Heart left ventricle (tissue), 16 donors: Measurements from ENCODE around the gene RAB11FIP4. TPM values are rescaled to one million over a fixed set of nuclear protein-coding genes. Genes with fewer than 3 reads are reported as not detected.

ENCODE experiments used
- ATAC-seq, 4 donors: fragments of 200-7000 bp; cut with Tn5 transposase; one replicate each; pipeline ENCODE4 v1.9.1; 2020 to 2022; ENCODE audit warnings: moderate library complexity in 4 of 4, mild to moderate bottlenecking in 3 of 4, moderate number of reproducible peaks in 1 of 4
- DNase-seq, 5 donors: peaks; one replicate each; pipeline ENCODE4 v3.0.0-alpha.2; 2020
- H3K27ac ChIP-seq, 12 donors: fragments of 200-600 bp; sonication (generic) in 4 of 12; one replicate each; pipeline versions ENCODE4 v1.5.0 to v1.8.0; 2016 to 2022; ENCODE audit warnings: mild to moderate bottlenecking in 2 of 12
- H3K27me3 ChIP-seq, 9 donors: fragments of 200-600 bp; sonication (generic) in 2 of 9; one replicate each; pipeline versions ENCODE4 v1.5.1 to v1.8.0; 2016 to 2022; ENCODE audit warnings: mild to moderate bottlenecking in 3 of 9
- H3K36me3 ChIP-seq, 9 donors: fragments of 200-600 bp; sonication (generic) in 2 of 9; one replicate each; pipeline versions ENCODE4 v1.5.0 to v1.8.0; 2018 to 2022; ENCODE audit warnings: mild to moderate bottlenecking in 2 of 9
- H3K4me1 ChIP-seq, 12 donors: fragments of 200-600 bp; sonication (generic) in 4 of 12; one replicate each; pipeline versions ENCODE4 v1.5.0 to v1.8.0; 2016 to 2022; ENCODE audit warnings: mild to moderate bottlenecking in 3 of 12
- H3K4me3 ChIP-seq, 12 donors: fragments of 200-600 bp; sonication (generic) in 4 of 12; one replicate each; pipeline versions ENCODE4 v1.5.0 to v1.8.0; 2017 to 2022; ENCODE audit warnings: mild to moderate bottlenecking in 9 of 12, moderate library complexity in 4 of 12
- H3K9me3 ChIP-seq, 12 donors: fragments of 200-600 bp; sonication (generic) in 4 of 12; one replicate each; pipeline versions ENCODE4 v1.5.0 to v1.8.0; 2016 to 2022; ENCODE audit warnings: mild to moderate bottlenecking in 1 of 12
- POLR2A ChIP-seq, 2 donors: fragments of 450-650 bp; IDR thresholded peaks; one replicate each; pipeline ENCODE4 v1.6.1; 2017; ENCODE audit warnings: antibody characterized with exemption in 2 of 2, mild to moderate bottlenecking in 2 of 2, moderate library complexity in 2 of 2
- WGBS, 4 donors: extraction: QIAGEN DNeasy Blood & Tissue Kit in 2 of 4; methylation state at CpG; one replicate each; pipeline versions ENCODE4 v1.1.5 to v1.1.7; 2013 to 2018; 5-methylcytosine and 5-hydroxymethylcytosine counted together
- intact Hi-C, 10 donors: fragments of 100-400 bp; cut with DNase I; formaldehyde crosslinking; loops; one replicate each; pipeline versions ENCODE4 v1.11.1 to v1.14.2; 2022
- polyA plus RNA-seq, 2 donors: library from polyadenylated mRNA; stranded (reverse); fragments of 200-250 nt; gene quantifications; one replicate each; pipeline ENCODE4 v1.2.3, GENCODE V29; 2013
- total RNA-seq, 9 donors: library from RNA; depleted of rRNA in 2 of 9; stranded (reverse); fragments of >200 nt in 2 of 9; fragmentation: NEBNext Ultra II Directional in 3 of 9; extraction: Animal tissue kit (Norgen Biotek cat#: 25700) in 3 of 9; gene quantifications; one replicate each; pipeline versions ENCODE4 v1.1.0 to v1.2.4, GENCODE V29; 2016 to 2023
- TF ChIP-seq, protein P1 (sequence below), 12 donors: fragments of 200-600 bp; sonication (generic) in 4 of 12; IDR thresholded peaks; one replicate each; pipeline versions ENCODE4 v1.5.0 to v1.8.0; 2018 to 2022; ENCODE audit warnings: antibody characterized with exemption in 12 of 12, mild to moderate bottlenecking in 5 of 12
- donor health status: ischemic (EF 13 %, LVEDD 7.1; RV severe dilation, severe dysfunction).
- donor health status: healthy with polysubstance abuse.
- donor health status: DM: no; HTN: yes; CAD: no.
- donor health status: DM: no; HTN: no; CAD: no.
- donor health status: ischemic (EF 25% LVEDD 6.9; RV normal size, moderate dysfunction).
- donor health status: ischemic (EF 25% LVEDD 5.7; RV mildly dilated, moderate dysfunction).
- donor health status: healthy.
- donor health status: DM: yes; HTN: yes; CAD: no.
- donor health status: ischemic (EF 35%, LVEDD 5.7; RV mildly dilated, moderate dysfunction).
- donor health status: nonischemic (EF 11% LVEDD 7.7; RV severe dilation, severe dysfunction).
- donor health status: DM: yes; HTN: yes; CAD: no.
- donor health status: PGD.
- donor health status: ischemic (EF 29% LVEDD 5.4; RV normal size, mild dysfunction).
- donor health status: nonischemic (EF 23%, LVEDD 6.1; RV moderate dilation, normal function).

RAB11FIP4 gene
- total and polyA plus RNA-seq, 11 donors, result 1.5 to 13.7 (median 8.3) TPM

DNA sequence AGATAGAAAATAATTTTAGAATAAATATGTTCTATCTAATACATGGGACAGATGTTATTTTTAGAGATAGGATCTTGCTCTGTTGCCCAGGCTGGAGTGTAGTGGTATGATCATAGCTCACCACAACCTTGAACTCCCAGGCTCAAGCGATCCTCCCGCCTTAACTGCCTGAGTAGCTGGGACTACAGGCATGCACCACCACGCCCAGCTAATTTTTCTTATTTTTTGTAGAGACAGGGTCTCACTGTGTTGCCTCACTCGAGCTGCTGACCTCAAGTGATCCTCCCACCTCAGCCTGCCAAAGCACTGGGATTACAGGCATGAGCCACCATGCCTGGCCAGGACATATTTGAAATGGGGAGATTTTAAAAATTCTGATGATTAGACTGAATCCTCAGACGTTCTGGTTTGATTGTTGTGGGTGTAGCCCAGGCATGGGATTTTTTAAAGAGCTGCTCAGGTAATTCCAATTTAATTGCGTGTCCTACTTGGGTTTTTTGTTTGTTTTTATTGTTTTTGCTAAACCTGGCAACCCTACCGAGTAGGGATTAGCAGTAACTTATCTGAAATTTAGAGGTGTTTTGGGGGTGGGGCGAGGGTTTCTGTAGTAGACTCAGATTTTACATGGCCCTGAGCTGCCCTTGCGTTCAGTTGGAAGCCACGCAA is 142.9 kb downstream of the RAB11FIP4 start:
- DNase-seq (no peak), ATAC-seq (no peak)
- intact Hi-C loops, result loop anchor here in 1 of 10 donors (10.0 kb wide), 1 partner anchor 310 kb away; no protein-coding TSS in a partner anchor
- Histone ChIP-seq H3K27me3 (no peaks in the 10 kb centered on the region), H3K4me3 (no peak overlapping the region), H3K27ac (no peak overlapping the region), H3K36me3 (peaks cover 0 to 12% (median 0%) of the 10 kb centered on the region in 9 donors), H3K4me1 (peaks cover 0 to 8% (median 3%) of the 10 kb centered on the region in 12 donors), H3K9me3 (no peaks in the 10 kb centered on the region)
- TF ChIP-seq, protein P1, sequence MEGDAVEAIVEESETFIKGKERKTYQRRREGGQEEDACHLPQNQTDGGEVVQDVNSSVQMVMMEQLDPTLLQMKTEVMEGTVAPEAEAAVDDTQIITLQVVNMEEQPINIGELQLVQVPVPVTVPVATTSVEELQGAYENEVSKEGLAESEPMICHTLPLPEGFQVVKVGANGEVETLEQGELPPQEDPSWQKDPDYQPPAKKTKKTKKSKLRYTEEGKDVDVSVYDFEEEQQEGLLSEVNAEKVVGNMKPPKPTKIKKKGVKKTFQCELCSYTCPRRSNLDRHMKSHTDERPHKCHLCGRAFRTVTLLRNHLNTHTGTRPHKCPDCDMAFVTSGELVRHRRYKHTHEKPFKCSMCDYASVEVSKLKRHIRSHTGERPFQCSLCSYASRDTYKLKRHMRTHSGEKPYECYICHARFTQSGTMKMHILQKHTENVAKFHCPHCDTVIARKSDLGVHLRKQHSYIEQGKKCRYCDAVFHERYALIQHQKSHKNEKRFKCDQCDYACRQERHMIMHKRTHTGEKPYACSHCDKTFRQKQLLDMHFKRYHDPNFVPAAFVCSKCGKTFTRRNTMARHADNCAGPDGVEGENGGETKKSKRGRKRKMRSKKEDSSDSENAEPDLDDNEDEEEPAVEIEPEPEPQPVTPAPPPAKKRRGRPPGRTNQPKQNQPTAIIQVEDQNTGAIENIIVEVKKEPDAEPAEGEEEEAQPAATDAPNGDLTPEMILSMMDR (IDR thresholded peaks at IDR 0.05), result no peak
- TF ChIP-seq POLR2A (IDR thresholded peaks at IDR 0.05), result no peak
- WGBS, 4 donors, result 84 to 89% (median 84%) methylated on average over 9 to 10 of the region's 10 CpGs

DNA sequence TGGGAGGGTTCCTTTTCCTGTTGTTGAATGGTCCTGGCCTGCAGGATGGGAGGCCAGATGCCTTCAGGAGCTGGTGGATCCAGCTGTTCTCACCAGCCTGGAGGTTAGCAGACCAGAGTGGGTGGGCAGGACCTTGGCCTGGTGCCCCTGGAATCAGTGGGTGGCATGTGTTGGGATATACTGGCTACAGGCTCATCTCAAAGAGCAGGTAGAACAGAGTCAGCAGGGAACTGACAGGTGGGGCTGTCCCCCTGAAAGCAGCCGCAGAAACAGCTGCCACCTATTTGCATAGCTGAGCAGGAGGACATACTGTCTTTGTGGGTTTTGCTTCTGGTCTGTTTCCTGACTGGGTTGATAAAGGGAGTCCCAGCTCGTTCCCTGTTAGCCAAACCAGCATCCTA is 144.1 kb downstream of the RAB11FIP4 start:
- H3K36me3 ChIP-seq, result peaks cover 0 to 12% (median 0%) of the 10 kb centered on the region in 9 donors
- no peaks in the 10 kb centered on the region for H3K9me3 ChIP-seq
- DNase-seq, result no peak
- no peak overlapping the region for H3K27ac ChIP-seq
- TF ChIP-seq, protein P1 (IDR thresholded peaks at IDR 0.05), result no peak
- no peak for TF ChIP-seq POLR2A (IDR thresholded peaks at IDR 0.05)
- H3K4me3 ChIP-seq, result no peak overlapping the region
- no peak for ATAC-seq
- intact Hi-C loops, result loop anchor here in 1 of 10 donors (10.0 kb wide), 1 partner anchor 309 kb away; no protein-coding TSS in a partner anchor
- H3K4me1 ChIP-seq, result peaks cover 0 to 8% (median 3%) of the 10 kb centered on the region in 12 donors
- no peaks in the 10 kb centered on the region for H3K27me3 ChIP-seq
- WGBS, 4 donors, result 78 to 100% (median 78%) methylated on average over 2 of the region's 2 CpGs

DNA sequence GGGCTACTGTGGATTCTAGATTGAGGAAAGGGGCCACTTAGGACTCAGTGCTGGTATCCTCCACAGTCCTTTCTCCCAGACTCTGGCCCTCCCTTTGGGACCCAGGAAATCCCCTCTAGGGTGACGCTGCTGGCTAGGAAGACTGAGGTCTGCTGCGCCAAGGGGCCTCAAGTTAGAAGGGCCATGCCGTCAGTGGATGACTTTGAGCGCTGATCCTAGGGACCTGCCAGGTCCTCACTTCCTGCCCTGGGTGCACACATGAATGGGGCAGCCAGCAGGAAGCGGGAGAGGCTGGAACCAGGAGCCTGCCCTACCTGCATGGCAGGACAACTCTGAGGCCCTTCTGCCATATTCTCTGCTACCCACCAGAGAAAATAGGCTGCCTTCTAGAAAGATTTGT is 145.0 kb downstream of the RAB11FIP4 start:
- H3K4me3 ChIP-seq, result no peak overlapping the region
- H3K27me3 ChIP-seq, result no peaks in the 10 kb centered on the region
- intact Hi-C loops, result loop anchor here in 1 of 10 donors (10.0 kb wide), 1 partner anchor 308 kb away; no protein-coding TSS in a partner anchor
- no peaks in the 10 kb centered on the region for H3K9me3 ChIP-seq
- WGBS, 4 donors, result 82 to 100% (median 91%) methylated on average over 4 to 5 of the region's 5 CpGs
- TF ChIP-seq, protein P1 (IDR thresholded peaks at IDR 0.05), result no peak
- TF ChIP-seq POLR2A (IDR thresholded peaks at IDR 0.05), result no peak
- H3K36me3 ChIP-seq, result peaks cover 0 to 5% (median 0%) of the 10 kb centered on the region in 9 donors
- no peak for ATAC-seq
- DNase-seq, result no peak
- H3K27ac ChIP-seq, result no peak overlapping the region
- H3K4me1 ChIP-seq, result peaks cover 0 to 8% (median 3%) of the 10 kb centered on the region in 12 donors

GRCh38 chr17:31537565-31538011 is 146.1 kb downstream of the RAB11FIP4 start:
- Histone ChIP-seq H3K36me3 (no peaks in the 10 kb centered on the region), H3K4me1 (peaks cover 0 to 8% (median 3%) of the 10 kb centered on the region in 12 donors), H3K4me3 (no peak overlapping the region), H3K27ac (no peak overlapping the region), H3K27me3 (no peaks in the 10 kb centered on the region), H3K9me3 (no peaks in the 10 kb centered on the region)
- TF ChIP-seq, protein P1 (IDR thresholded peaks at IDR 0.05), result no peak
- TF ChIP-seq POLR2A (IDR thresholded peaks at IDR 0.05), result no peak
- ATAC-seq, result no peak
- intact Hi-C loops, result loop anchor here in 1 of 10 donors (10.0 kb wide), 1 partner anchor 307 kb away; no protein-coding TSS in a partner anchor
- DNase-seq, result no peak
- WGBS, 4 donors, result 76 to 80% (median 78%) methylated on average over 6 to 9 of the region's 9 CpGs
